Fibroblast of mammary gland (primary cell): ENCODE results near the gene GNB1L.
"Not testable (repeated sequence)": the region's sequence is repeated elsewhere in the genome, so short reads cannot be mapped to it uniquely, and the experiment has no call there.

Experiments
- DNase-seq: peaks from one replicate; pipeline ENCODE4 v3.0.0-alpha.2; 2010; ENCODE audit warnings: low read depth
- H3K4me3 ChIP-seq: 2 replicates; pipeline ENCODE4 v1.5.1; 2011; ENCODE audit warnings: low read depth, mild to moderate bottlenecking, low read length, moderate library complexity; ENCODE audit not compliant: control insufficient read depth
- TF ChIP-seq, protein P1 (sequence below): conservative IDR thresholded peaks from 2 replicates; pipeline ENCODE4 v1.5.1; 2011; ENCODE audit warnings: low read depth, low read length, inconsistent platforms; ENCODE audit not compliant: control insufficient read depth, insufficient read depth

The GNB1L gene

DNA sequence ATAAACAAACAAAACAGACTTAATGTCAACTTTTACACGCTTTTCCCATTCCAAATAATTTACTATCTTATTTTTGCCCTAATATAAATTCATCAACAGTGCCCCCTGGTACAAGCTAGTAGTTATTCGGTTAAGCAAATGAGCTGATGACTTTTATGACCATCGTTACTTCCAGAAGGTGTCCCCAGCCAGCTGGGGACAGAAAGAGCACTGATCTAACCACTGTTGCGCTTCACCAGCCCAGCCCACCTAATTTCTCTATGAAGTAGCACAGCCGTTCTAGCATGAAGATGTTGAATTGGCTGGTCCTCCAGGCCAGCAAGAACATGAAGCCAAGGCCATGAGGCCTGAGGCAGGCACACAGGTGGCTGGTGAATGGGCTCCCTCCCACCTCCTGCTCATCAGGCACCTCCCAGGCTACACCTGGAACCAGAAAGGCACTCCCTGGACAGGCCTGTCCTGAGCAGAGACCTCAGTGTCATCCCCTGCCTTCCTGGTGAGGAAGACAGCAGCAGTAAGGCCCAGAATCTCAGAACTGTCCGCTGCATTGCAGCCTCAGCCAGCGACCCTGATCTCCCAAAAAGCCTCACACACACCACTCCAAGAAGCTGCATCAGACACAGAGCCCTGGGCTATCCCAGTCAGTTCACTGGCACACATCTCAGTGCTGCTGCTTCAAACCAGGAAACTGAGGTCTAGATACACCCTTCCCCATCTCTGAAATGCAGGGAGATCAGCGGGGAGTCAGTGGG is 12.9 kb downstream of the GNB1L start:
- TF ChIP-seq, protein P1, sequence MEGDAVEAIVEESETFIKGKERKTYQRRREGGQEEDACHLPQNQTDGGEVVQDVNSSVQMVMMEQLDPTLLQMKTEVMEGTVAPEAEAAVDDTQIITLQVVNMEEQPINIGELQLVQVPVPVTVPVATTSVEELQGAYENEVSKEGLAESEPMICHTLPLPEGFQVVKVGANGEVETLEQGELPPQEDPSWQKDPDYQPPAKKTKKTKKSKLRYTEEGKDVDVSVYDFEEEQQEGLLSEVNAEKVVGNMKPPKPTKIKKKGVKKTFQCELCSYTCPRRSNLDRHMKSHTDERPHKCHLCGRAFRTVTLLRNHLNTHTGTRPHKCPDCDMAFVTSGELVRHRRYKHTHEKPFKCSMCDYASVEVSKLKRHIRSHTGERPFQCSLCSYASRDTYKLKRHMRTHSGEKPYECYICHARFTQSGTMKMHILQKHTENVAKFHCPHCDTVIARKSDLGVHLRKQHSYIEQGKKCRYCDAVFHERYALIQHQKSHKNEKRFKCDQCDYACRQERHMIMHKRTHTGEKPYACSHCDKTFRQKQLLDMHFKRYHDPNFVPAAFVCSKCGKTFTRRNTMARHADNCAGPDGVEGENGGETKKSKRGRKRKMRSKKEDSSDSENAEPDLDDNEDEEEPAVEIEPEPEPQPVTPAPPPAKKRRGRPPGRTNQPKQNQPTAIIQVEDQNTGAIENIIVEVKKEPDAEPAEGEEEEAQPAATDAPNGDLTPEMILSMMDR = no peak
- no peak overlapping the region for H3K4me3 ChIP-seq
- DNase-seq = no peak

DNA sequence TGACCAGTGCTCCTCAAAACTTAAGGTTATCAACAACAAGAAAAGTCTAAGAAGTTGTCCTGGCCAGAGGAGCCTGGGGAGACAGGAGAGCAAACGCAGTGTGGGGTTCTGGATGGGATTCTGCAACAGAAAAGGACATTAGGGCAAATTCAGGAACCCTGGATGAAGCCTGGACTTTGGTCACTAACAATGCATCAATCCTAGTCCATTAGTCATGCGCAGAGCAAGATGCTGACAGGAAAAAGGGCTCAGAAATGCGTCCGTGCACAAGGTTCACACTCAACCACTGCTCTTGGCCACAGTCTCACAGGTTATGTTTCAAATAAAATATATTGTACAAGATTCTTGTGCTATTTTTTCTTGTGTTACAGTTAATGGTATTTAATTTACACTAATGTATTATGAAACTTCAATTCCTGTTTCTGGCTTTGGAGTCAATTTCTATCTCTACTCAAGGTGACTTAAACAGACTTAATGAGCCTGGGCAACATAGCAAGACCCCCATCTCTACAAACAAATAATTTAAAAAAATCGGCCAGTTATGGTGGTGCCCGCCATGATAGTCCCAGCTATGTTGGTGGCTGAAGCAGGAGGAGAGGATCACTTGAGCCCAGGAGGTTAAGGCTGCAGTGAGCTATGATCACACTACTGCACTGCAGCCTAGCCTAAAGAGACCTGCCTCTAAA is 13.6 kb downstream of the GNB1L start:
- DNase-seq = no peak
- H3K4me3 ChIP-seq = no peak overlapping the region
- TF ChIP-seq, protein P1 = no peak

DNA sequence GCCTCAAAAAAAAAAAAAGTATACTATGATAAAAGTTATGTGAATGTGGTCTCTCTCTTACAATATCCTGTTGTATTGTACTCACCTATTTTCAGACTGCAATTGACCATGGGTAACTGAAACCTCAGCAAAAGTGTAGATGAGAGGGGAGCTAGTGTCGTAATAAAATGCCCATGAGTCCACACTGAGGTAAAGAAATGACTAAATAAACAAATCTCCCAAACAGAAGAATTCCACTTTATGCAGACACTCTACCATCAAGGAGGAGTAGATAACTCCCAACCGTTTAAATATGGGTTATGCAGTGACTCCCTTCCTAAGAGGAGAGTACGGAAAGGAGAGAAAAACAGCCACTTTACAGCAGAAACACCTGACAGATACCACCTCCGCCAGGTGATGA is 14.6 kb downstream of the GNB1L start:
- no peak overlapping the region for H3K4me3 ChIP-seq
- TF ChIP-seq, protein P1 = no peak

GRCh38 chr22:19837915-19838314 is 16.8 kb downstream of the GNB1L start:
- no peak for DNase-seq
- TF ChIP-seq, protein P1 = no peak
- no peak overlapping the region for H3K4me3 ChIP-seq

More for the DNA sequence above, 14.6 kb downstream of the GNB1L start:
- no peak for DNase-seq

- H3K4me3 ChIP-seq = no peak overlapping the region
- no peak for DNase-seq
- TF ChIP-seq, protein P1 = no peak
Measured at GRCh38 chr22:19836512-19836911, 18.2 kb downstream of the GNB1L start.

DNA sequence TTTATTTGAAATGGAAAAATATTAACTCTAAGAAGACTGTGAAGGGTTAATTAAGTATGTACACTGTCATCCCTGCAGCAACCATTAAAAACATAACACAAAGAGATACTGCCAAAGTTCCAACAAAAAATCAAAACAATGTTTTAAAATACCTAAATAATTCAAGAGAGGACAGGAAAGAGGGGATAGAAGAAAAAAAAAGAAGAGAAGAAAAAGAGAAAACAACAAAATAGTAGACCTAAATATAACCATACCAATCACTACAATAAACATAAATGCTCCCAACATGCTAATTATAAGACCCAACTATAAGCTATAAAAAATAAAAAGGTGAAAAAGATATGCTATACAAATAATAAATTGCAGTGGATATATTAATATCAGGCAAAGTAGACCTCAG is 20.1 kb downstream of the GNB1L start:
- DNase-seq = no peak
- TF ChIP-seq, protein P1 = no peak

GRCh38 chr22:19833327-19833726 is 21.3 kb downstream of the GNB1L start:
- DNase-seq, H3K4me3 ChIP-seq: not testable (repeated sequence)

More for the DNA sequence above, 20.1 kb downstream of the GNB1L start:
- no peak overlapping the region for H3K4me3 ChIP-seq
